ENCODE data around the gene PRG2.
"Not testable (repeated sequence)": the region's sequence is repeated elsewhere in the genome, so short reads cannot be mapped to it uniquely, and the experiment has no call there.

- TF ChIP-seq CTCF (IDR thresholded peaks at IDR 0.05); ZFX (IDR thresholded peaks at IDR 0.05; ENCODE audit: borderline replicate concordance): not testable (repeated sequence)
Observed at GRCh38 chr11:57403003-57403801, 12.8 kb upstream of the PRG2 start.

Measured in 22Rv1 (cell line).